ENCODE data around the gene UBAC2.

UBAC2 gene

DNA sequence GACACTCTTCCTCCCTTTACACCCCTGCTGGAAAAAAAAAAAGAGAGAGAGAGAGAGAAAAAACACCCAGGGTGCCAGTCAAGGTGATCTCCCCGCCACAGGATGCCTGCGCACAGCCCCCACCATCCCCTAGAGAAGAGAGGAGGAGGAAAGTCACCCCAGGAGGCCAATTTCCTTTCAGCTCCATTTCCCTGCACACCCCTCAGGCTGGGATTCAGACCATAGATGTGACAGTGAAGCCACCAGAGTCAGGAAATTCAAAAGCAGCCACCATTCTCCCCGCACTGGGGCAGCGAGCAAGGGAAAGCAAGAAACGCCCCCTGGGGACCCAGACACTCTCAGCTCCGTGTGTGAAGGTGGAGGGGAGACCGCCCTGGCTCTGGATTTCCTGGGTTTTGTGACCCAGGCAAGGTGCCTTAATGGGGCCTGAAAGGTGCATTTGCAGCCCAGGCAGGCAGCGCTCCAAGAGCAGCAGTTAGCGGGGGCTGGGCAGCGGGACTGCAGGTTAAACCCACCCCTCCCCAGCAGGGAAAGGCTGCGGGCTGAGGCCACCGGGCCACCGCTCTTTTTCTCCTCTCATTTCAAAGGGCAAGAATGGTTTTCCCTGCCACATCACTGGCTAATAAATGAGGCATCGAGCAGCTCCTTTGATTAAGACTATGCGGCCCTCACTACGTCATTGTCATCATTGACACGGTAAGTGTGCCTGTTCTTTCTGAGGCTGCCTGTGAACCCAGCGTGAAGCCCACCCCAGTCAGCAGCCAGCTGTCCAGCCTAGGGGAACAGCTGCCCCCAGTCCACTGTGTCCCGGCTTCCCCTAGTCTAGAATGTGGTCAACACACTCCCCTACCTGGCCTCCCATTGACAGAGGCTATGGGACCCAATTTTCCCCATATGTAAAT, 216.8 kb downstream of the UBAC2 start:
- peaks cover under 1% of the 10 kb centered on the region for H3K27me3 ChIP-seq (replicated peaks)
- no peak for DNase-seq
- H3K4me3 ChIP-seq (ENCODE audit: low read depth, low read length): no peak overlapping the region
- no peaks in the 10 kb centered on the region for H3K36me3 ChIP-seq (replicated peaks)
- no peak overlapping the region for H3K27ac ChIP-seq
- TF ChIP-seq, protein P1, sequence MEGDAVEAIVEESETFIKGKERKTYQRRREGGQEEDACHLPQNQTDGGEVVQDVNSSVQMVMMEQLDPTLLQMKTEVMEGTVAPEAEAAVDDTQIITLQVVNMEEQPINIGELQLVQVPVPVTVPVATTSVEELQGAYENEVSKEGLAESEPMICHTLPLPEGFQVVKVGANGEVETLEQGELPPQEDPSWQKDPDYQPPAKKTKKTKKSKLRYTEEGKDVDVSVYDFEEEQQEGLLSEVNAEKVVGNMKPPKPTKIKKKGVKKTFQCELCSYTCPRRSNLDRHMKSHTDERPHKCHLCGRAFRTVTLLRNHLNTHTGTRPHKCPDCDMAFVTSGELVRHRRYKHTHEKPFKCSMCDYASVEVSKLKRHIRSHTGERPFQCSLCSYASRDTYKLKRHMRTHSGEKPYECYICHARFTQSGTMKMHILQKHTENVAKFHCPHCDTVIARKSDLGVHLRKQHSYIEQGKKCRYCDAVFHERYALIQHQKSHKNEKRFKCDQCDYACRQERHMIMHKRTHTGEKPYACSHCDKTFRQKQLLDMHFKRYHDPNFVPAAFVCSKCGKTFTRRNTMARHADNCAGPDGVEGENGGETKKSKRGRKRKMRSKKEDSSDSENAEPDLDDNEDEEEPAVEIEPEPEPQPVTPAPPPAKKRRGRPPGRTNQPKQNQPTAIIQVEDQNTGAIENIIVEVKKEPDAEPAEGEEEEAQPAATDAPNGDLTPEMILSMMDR (IDR thresholded peaks at IDR 0.05; ENCODE audit: low read depth, low read length, missing control alignments): no peak
- in situ Hi-C loops (cut with HindIII; ENCODE audit: low pct_ligation_motif_present, low sequenced_read_pairs): no loop called here

DNA sequence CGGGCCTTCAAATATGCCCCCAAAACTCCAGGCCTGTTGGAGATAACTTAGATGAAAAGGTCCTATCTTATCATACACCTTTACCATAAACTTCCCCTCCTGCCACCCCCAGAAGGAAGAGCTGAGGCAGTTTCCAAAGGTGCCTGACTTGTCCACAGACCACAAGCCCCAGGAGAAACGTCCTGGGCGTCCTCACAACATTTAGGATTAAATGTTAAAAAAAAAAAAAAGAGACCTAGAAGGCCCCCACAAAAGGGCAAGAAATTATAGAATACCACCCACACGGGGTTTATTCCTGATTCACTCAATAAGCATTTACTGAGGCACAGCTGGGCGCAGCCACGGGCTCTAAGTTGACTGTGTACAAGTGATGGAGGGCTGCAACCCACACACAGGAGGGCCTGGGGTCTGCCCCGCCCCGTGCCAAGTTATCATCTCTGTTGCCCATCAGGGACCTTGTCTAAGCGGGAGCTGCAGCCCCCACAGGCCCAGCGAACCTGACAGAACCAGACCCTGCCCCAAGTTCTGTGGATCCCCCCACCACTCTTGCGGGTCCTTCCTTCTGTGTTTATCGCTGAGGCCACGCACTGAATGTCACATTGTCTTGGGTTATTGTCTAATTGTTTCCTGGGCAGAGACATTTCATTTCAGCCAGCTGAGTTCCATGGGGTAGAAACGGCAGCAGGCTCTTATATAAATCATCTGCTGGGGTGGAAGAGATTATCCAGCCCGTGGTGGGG, 217.6 kb downstream of the UBAC2 start:
- Histone ChIP-seq H3K27me3 (replicated peaks) (peaks cover 2% of the 10 kb centered on the region), H3K27ac (no peak overlapping the region), H3K4me3 (ENCODE audit: low read depth, low read length) (no peak overlapping the region), H3K36me3 (replicated peaks) (no peaks in the 10 kb centered on the region)
- DNase-seq: no peak
- TF ChIP-seq, protein P1 (IDR thresholded peaks at IDR 0.05; ENCODE audit: low read depth, low read length, missing control alignments): no peak
- in situ Hi-C loops (cut with HindIII; ENCODE audit: low pct_ligation_motif_present, low sequenced_read_pairs): no loop called here

DNA sequence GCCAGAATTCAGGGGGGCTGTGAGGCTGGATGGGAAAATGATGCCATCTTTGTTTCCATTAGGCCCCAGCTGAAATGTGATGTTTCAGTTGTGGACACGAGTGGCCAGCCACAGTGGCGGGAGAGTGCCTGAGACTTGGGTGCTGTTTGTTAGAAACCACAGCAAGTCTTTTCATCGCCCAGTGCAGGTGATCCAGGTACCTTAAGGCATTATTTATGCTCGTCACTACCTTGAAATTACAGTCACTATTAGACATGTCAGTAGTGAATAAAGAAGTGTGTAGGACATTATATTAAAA, 218.1 kb downstream of the UBAC2 start:
- TF ChIP-seq, protein P1 (IDR thresholded peaks at IDR 0.05; ENCODE audit: low read depth, low read length, missing control alignments): no peak
- no peak overlapping the region for H3K4me3 ChIP-seq (ENCODE audit: low read depth, low read length)
- H3K27ac ChIP-seq: no peak overlapping the region
- peaks cover 2% of the 10 kb centered on the region for H3K27me3 ChIP-seq (replicated peaks)
- no peak for DNase-seq
- in situ Hi-C loops (cut with HindIII; ENCODE audit: low pct_ligation_motif_present, low sequenced_read_pairs): no loop called here
- H3K36me3 ChIP-seq (replicated peaks): no peaks in the 10 kb centered on the region

DNA sequence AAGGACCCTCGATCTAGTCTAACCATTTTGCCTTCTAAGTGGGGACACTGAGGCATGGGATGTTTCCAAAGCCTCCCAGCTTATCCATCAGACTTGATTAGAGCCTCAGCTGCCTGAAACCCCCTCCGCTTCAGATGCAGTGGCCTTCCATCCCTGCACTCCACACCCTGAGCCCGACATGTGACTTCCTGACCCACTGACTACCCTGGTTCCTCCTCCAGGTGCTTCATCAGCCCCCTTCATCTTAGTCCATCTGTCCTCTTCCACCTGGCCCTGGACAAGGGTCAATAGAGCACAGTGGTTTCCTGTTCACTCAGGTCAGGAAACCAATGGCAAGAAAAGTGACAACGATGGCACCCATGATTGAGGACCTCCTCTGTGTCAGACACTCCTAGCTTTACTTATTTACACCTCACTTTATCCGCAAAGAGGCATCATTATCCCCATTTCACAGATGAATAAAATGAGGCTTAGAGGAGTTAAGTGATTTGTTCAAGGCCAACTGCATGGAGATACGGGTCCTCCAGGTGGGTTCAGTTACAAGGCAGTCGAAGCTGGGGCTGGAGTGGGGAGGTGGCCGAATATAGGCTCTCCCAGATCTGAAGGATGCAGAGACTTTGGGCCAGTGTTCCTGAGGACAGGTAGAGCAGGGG, 219.1 kb downstream of the UBAC2 start:
- no peak for DNase-seq
- in situ Hi-C loops (cut with HindIII; ENCODE audit: low pct_ligation_motif_present, low sequenced_read_pairs): no loop called here
- TF ChIP-seq, protein P1 (IDR thresholded peaks at IDR 0.05; ENCODE audit: low read depth, low read length, missing control alignments): no peak

DNA sequence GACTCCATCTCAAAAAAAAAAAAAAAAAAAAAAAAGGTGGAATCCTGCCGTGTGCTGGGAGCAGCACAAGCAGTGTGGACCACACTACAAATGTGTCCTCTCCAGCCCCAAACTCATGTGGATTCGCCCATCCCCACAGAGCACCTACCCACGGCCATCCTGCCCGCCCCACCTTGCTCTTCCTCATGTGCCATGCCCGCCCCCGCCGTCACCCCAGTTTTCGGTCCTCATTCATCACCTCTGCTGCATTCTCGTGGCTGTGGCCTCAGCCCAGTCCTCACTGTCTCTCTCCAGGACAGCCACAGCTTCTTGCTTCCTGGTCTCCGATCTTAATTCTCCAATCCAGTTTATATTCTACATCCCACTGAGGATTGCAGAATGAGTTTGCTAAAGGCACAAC, 220.6 kb downstream of the UBAC2 start:
- no peak for DNase-seq
- no peak overlapping the region for H3K4me3 ChIP-seq (ENCODE audit: low read depth, low read length)
- H3K27me3 ChIP-seq (replicated peaks): peaks cover 2% of the 10 kb centered on the region
- TF ChIP-seq, protein P1 (IDR thresholded peaks at IDR 0.05; ENCODE audit: low read depth, low read length, missing control alignments): no peak
- in situ Hi-C loops (cut with HindIII; ENCODE audit: low pct_ligation_motif_present, low sequenced_read_pairs): no loop called here
- no peak overlapping the region for H3K27ac ChIP-seq
- no peaks in the 10 kb centered on the region for H3K36me3 ChIP-seq (replicated peaks)

More for the DNA sequence above, 219.1 kb downstream of the UBAC2 start:
- H3K27ac ChIP-seq: no peak overlapping the region
- no peaks in the 10 kb centered on the region for H3K36me3 ChIP-seq (replicated peaks)
- H3K4me3 ChIP-seq (ENCODE audit: low read depth, low read length): no peak overlapping the region
- H3K27me3 ChIP-seq (replicated peaks): peaks cover 2% of the 10 kb centered on the region
